Measurements from ENCODE around the gene RGPD8. TPM values are rescaled to one million over a fixed set of nuclear protein-coding genes. Genes with fewer than 3 reads are reported as not detected.

The RGPD8 gene
- total and polyA plus RNA-seq, 8 donors, result 0.99 to 15.4 (median 8.1) TPM

GRCh38 chr2:112321375-112322320, 111.8 kb downstream of the RGPD8 start:
- FAIRE-seq, result peak; percentile 39
- peak overlapping the region in 2 of 4 donors; percentile 18 to 48 for H3K27ac ChIP-seq

More at GRCh38 chr2:112321375-112322320, 111.8 kb downstream of the RGPD8 start:
- Histone ChIP-seq H3K36me3 (no peaks in the 10 kb centered on the region), H3K27me3 (no peaks in the 10 kb centered on the region), H3K4me3 (no peak overlapping the region), H3K9me3 (no peaks in the 10 kb centered on the region), H3K4me1 (peaks cover 10 to 21% (median 16%) of the 10 kb centered on the region in 3 donors)
- no peak for DNase-seq
- intact Hi-C loops (cut with DNase I), result no loop called here
- ATAC-seq, result peak; percentile 79 to 88 (median 82)
- WGBS, 2 donors, result 82 to 92% methylated on average over 3 of the region's 3 CpGs
- no peak for TF ChIP-seq CTCF (IDR thresholded peaks at IDR 0.05)

Other genes starting within 250 kb of the RGPD8 start
- gene ZC3H8, start 178.6 kb downstream of the RGPD8 start, total RNA-seq, result 1 to 10 TPM; 3.1 to 8.6 (median 4.5) TPM
- 1 to 10 TPM; 3.9 to 4.7 TPM for gene ZC3H8, start 178.6 kb downstream of the RGPD8 start, polyA plus RNA-seq
- gene ZC3H6, start 158.0 kb downstream of the RGPD8 start, total RNA-seq, result 1 to 10 TPM; 5.4 to 9.3 (median 6.3) TPM
- 1 to 10 TPM; 2.0 to 2.4 TPM for gene ZC3H6, start 158.0 kb downstream of the RGPD8 start, polyA plus RNA-seq
- gene TTL, start 48.5 kb upstream of the RGPD8 start, total RNA-seq, result 10 to 100 TPM in 2 of 6 donors, 1 to 10 TPM in 4; 7.0 to 16.8 (median 8.3) TPM
- 1 to 10 TPM; 6.6 to 7.4 TPM for gene TTL, start 48.5 kb upstream of the RGPD8 start, polyA plus RNA-seq
- 10 to 100 TPM in 4 of 6 donors, 1 to 10 TPM in 2; 9.3 to 16.9 (median 13.4) TPM for gene POLR1B, start 108.8 kb upstream of the RGPD8 start, total RNA-seq
- gene POLR1B, start 108.8 kb upstream of the RGPD8 start, polyA plus RNA-seq, result 1 to 10 TPM; 5.5 to 6.2 TPM
- gene CHCHD5, start 151.0 kb upstream of the RGPD8 start, total RNA-seq, result 10 to 100 TPM; 17.2 to 36.4 (median 26.4) TPM
- 10 to 100 TPM; 29.8 to 30.1 TPM for gene CHCHD5, start 151.0 kb upstream of the RGPD8 start, polyA plus RNA-seq
- 10 to 100 TPM; 10.6 to 22.9 (median 17.2) TPM for gene SLC20A1, start 212.3 kb upstream of the RGPD8 start, total RNA-seq
- gene SLC20A1, start 212.3 kb upstream of the RGPD8 start, polyA plus RNA-seq, result 10 to 100 TPM; 14.1 to 25.9 TPM